Lower leg skin (tissue), 4 donors: ENCODE measurements around the gene UBA1. TPM values are rescaled to one million over a fixed set of nuclear protein-coding genes. Genes with fewer than 3 reads are reported as not detected.

ENCODE experiments used
- DNase-seq, 2 donors: peaks; one replicate each; pipeline ENCODE4 v3.0.0-alpha.2; 2019; ENCODE audit warnings: low spot score in 2 of 2
- H3K4me3 ChIP-seq: fragments of 200-600 bp; sonication (generic); 2 replicates; pipeline ENCODE4 v1.5.1; 2017; ENCODE audit warnings: mild to moderate bottlenecking, low read depth; ENCODE audit not compliant: poor library complexity, severe bottlenecking
- CTCF ChIP-seq, 3 donors: fragments of 450-650 bp; IDR thresholded peaks; one replicate each; pipeline ENCODE4 v1.5.1; 2016; ENCODE audit warnings: antibody characterized with exemption in 3 of 3, mild to moderate bottlenecking in 3 of 3, moderate library complexity in 2 of 3
- POLR2A ChIP-seq, 2 donors: fragments of 450-650 bp; IDR thresholded peaks; one replicate each; pipeline ENCODE4 v1.6.1; 2016 to 2017; ENCODE audit warnings: antibody characterized with exemption in 2 of 2, mild to moderate bottlenecking in 1 of 2, moderate library complexity in 1 of 2
- whole genome bisulfite sequencing, 2 donors: methylation state at CpG; one replicate each; pipeline ENCODE4 v1.1.5; 2018; 5-methylcytosine and 5-hydroxymethylcytosine counted together
- intact Hi-C: fragments of 100-400 bp; cut with DNase I; formaldehyde crosslinking; loops from one replicate; pipeline ENCODE4 v1.15.0; 2023; ENCODE audit warnings: low total_unique reads
- total RNA-seq, 4 donors: library from RNA; depleted of rRNA; stranded (reverse); fragments of >200 nt; gene quantifications; one replicate each; pipeline ENCODE4 v1.1.0, GENCODE V29; 2016

Gene UBA1
- total RNA-seq, 4 donors from 2014 or later: 112 to 159 (median 121) TPM

- TF ChIP-seq POLR2A (IDR thresholded peaks at IDR 0.05): no peak
- no peak for TF ChIP-seq CTCF (IDR thresholded peaks at IDR 0.05)
- DNase-seq: no peak
- H3K4me3 ChIP-seq: no peak overlapping the region
- 91 to 99% methylated on average over 13 to 16 of the region's 16 CpGs for WGBS, 2 donors
- intact Hi-C loops: no loop called here
Observed at GRCh38 chrX:47158131-47158530, 35.5 kb upstream of the UBA1 start.

GRCh38 chrX:47158781-47159180 lies 34.8 kb upstream of the UBA1 start:
- H3K4me3 ChIP-seq: no peak overlapping the region
- DNase-seq: no peak
- intact Hi-C loops: no loop called here
- no peak for TF ChIP-seq CTCF (IDR thresholded peaks at IDR 0.05)
- TF ChIP-seq POLR2A (IDR thresholded peaks at IDR 0.05): no peak
- 97 to 98% methylated on average over 5 of the region's 5 CpGs for WGBS, 2 donors

DNA sequence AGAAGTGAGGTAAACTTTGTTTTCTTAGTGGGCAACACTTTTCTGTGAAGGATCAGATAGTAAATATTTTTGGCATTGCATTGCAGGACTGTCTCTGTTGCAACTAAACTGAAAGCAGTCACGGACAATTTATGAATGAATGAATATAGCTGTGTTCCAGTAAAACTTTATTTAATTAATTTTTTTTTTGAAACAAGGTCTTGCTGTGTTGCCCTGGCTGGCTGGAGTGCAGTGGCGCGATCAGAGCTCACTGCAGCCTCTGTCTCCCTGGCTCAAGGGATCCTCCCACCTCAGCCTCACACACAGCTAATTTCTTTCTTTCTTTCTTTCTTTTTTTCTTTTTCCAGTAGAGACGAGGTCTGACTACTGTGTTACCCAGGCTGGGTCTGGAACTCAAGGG lies 32.8 kb upstream of the UBA1 start:
- TF ChIP-seq POLR2A (IDR thresholded peaks at IDR 0.05): no peak
- TF ChIP-seq CTCF (IDR thresholded peaks at IDR 0.05): no peak
- H3K4me3 ChIP-seq: no peak overlapping the region
- no peak for DNase-seq
- 65 to 67% methylated on average over 4 of the region's 4 CpGs for WGBS, 2 donors
- intact Hi-C loops: no loop called here

- DNase-seq: peak in 1 of 2 donors; percentile 26
- 81 to 95% methylated on average over 5 of the region's 5 CpGs for WGBS, 2 donors
- no peak overlapping the region for H3K4me3 ChIP-seq
- intact Hi-C loops: no loop called here
- no peak for TF ChIP-seq CTCF (IDR thresholded peaks at IDR 0.05)
- TF ChIP-seq POLR2A (IDR thresholded peaks at IDR 0.05): no peak
Observed at GRCh38 chrX:47162927-47163583, 30.6 kb upstream of the UBA1 start.

GRCh38 chrX:47164420-47164819 lies 29.2 kb upstream of the UBA1 start:
- intact Hi-C loops: no loop called here
- WGBS, 2 donors: 94 to 98% methylated on average over 3 of the region's 3 CpGs
- H3K4me3 ChIP-seq: no peak overlapping the region
- DNase-seq: no peak
- TF ChIP-seq POLR2A (IDR thresholded peaks at IDR 0.05) (no peak), CTCF (IDR thresholded peaks at IDR 0.05) (no peak)

DNA sequence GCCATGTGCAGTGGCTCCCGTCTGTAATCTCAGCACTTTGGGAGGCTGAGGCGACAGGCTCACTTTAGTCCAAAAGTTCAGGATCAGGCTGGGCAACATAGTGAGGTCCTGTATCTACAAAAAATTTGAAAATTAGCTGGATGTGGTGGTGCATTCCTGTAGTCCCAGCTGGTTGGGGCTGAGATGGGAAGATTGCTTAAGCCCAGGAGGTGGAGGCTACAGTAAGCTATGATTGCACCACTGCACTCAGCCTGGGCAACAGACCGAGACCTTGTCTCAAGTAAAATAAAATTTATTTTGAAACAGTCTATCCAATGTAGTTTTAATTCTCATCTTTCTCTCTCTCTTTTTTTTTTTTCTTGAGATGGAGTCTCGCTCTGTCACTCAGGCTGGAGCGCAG lies 27.5 kb upstream of the UBA1 start:
- peak in 1 of 2 donors; percentile 71 for DNase-seq

More for the DNA sequence above, 27.5 kb upstream of the UBA1 start:
- no peak for TF ChIP-seq POLR2A (IDR thresholded peaks at IDR 0.05)
- no peak for TF ChIP-seq CTCF (IDR thresholded peaks at IDR 0.05)
- H3K4me3 ChIP-seq: no peak overlapping the region
- intact Hi-C loops: no loop called here
- 89 to 92% methylated on average over 5 of the region's 5 CpGs for WGBS, 2 donors
